IMR-90 (cell line): ENCODE measurements around the gene RPGR. TPM values are rescaled to one million over a fixed set of nuclear protein-coding genes. Genes with fewer than 3 reads are reported as not detected.

Experiments used
- ATAC-seq: fragments of 200-7000 bp; cut with Tn5 transposase; 2 replicates; pipeline ENCODE4 v1.9.1; 2020; ENCODE audit warnings: low read depth, mild to moderate bottlenecking, moderate library complexity
- BruUV-seq: library from RNA; stranded (reverse); fragments of 400-500 nt; replicated peaks from 2 replicates; lab custom pipeline; 2021; lab: Mats Ljungman, UMichigan
- CTCF ChIA-PET: fragments of 300-600 bp; formaldehyde crosslinking; extraction: SDS; loops from one replicate; lab custom pipeline; 2021; ENCODE audit warnings: antibody characterized with exemption; lab: Yijun Ruan, JAX
- POLR2A ChIA-PET: fragments of 300-600 bp; sonication (Branson Sonifier 250); formaldehyde crosslinking; loops from one replicate; lab custom pipeline; 2022; ENCODE audit warnings: antibody characterized with exemption; ENCODE audit not compliant: unreplicated experiment; lab: Charles Lee
- DNase-seq: peaks from one replicate; pipeline ENCODE4 v3.0.0; 2013
- H2AFZ ChIP-seq: replicated peaks from 2 replicates; pipeline ENCODE3; 2013; ENCODE audit warnings: low read length, mild to moderate bottlenecking; ENCODE audit not compliant: poor library complexity
- H2AK5ac ChIP-seq: 2 replicates; pipeline ENCODE4 v1.6.1; 2013; ENCODE audit warnings: low read depth, low read length, inconsistent platforms
- H2AK9ac ChIP-seq: replicated peaks from 2 replicates; pipeline ENCODE3; 2013; ENCODE audit warnings: mild to moderate bottlenecking, low read depth, low read length, moderate library complexity; ENCODE audit not compliant: poor library complexity
- H2BK120ac ChIP-seq: 2 replicates; pipeline ENCODE4 v1.6.1; 2013; ENCODE audit warnings: low read depth, low read length, inconsistent platforms
- H2BK15ac ChIP-seq: 3 replicates; pipeline ENCODE4 v1.6.1; 2013; ENCODE audit warnings: low read depth, low read length, inconsistent platforms
- H2BK20ac ChIP-seq: 2 replicates; pipeline ENCODE4 v1.6.1; 2013; ENCODE audit warnings: low read depth, mild to moderate bottlenecking, inconsistent platforms, low read length, moderate library complexity
- H2BK5ac ChIP-seq: 2 replicates; pipeline ENCODE4 v1.6.1; 2013; ENCODE audit warnings: mild to moderate bottlenecking, low read depth, low read length, inconsistent platforms; ENCODE audit not compliant: poor library complexity, severe bottlenecking
- H3K14ac ChIP-seq: replicated peaks from 2 replicates; pipeline ENCODE4 v1.6.1; 2013; ENCODE audit warnings: low read depth, low read length, inconsistent platforms
- H3K18ac ChIP-seq: 2 replicates; pipeline ENCODE4 v1.6.1; 2013; ENCODE audit warnings: low read depth, low read length, control low read depth
- H3K23ac ChIP-seq: 2 replicates; pipeline ENCODE4 v1.6.1; 2013; ENCODE audit warnings: low read depth, low read length, inconsistent platforms
- H3K27ac ChIP-seq: 2 replicates; pipeline ENCODE4 v1.5.1; 2013; ENCODE audit warnings: mild to moderate bottlenecking, control low read depth, low read length; ENCODE audit not compliant: insufficient read depth
- H3K27me3 ChIP-seq: 2 replicates; pipeline ENCODE4 v1.6.1; 2013; ENCODE audit warnings: low read length; ENCODE audit not compliant: control insufficient read depth, insufficient read depth
- H3K36me3 ChIP-seq: 2 replicates; pipeline ENCODE4 v1.6.1; 2013; ENCODE audit warnings: low read length, mixed read lengths; ENCODE audit not compliant: control insufficient read depth, insufficient read depth
- H3K4ac ChIP-seq: 2 replicates; pipeline ENCODE4 v1.6.1; 2013; ENCODE audit warnings: low read depth, low read length, inconsistent platforms
- H3K4me1 ChIP-seq: 2 replicates; pipeline ENCODE4 v1.6.1; 2013; ENCODE audit warnings: low read length, mixed read lengths; ENCODE audit not compliant: control insufficient read depth, insufficient read depth
- H3K4me2 ChIP-seq: 2 replicates; pipeline ENCODE4 v1.6.1; 2013; ENCODE audit warnings: low read depth, mild to moderate bottlenecking, control low read depth, low read length, moderate library complexity
- H3K4me3 ChIP-seq: 2 replicates; pipeline ENCODE4 v1.5.1; 2013; ENCODE audit warnings: low read depth, mild to moderate bottlenecking, control low read depth, low read length, moderate library complexity; ENCODE audit not compliant: insufficient read depth
- H3K56ac ChIP-seq: 2 replicates; pipeline ENCODE4 v1.6.1; 2013; ENCODE audit warnings: low read length, inconsistent platforms; ENCODE audit not compliant: insufficient read depth; ENCODE audit errors: extremely low read depth
- H3K79me1 ChIP-seq, 2 experiments: 2 replicates each; pipeline ENCODE4 v1.6.1; 2013; ENCODE audit warnings: low read length in 2 of 2, inconsistent platforms in 1 of 2, low read depth in 1 of 2
- H3K9ac ChIP-seq: 2 replicates; pipeline ENCODE4 v1.6.1; 2013; ENCODE audit warnings: low read depth, low read length, control low read depth
- H3K9me1 ChIP-seq: 2 replicates; pipeline ENCODE4 v1.6.1; 2013; ENCODE audit warnings: low read length, inconsistent platforms; ENCODE audit not compliant: insufficient read depth
- H3K9me3 ChIP-seq: 2 replicates; pipeline ENCODE4 v1.6.1; 2013; ENCODE audit warnings: low read length; ENCODE audit not compliant: control insufficient read depth, insufficient read depth
- H4K20me1 ChIP-seq: 2 replicates; pipeline ENCODE4 v1.6.1; 2013; ENCODE audit warnings: low read length, inconsistent platforms; ENCODE audit not compliant: insufficient read depth
- H4K5ac ChIP-seq: 2 replicates; pipeline ENCODE4 v1.6.1; 2013; ENCODE audit warnings: mild to moderate bottlenecking, low read depth, low read length, control low read depth
- H4K8ac ChIP-seq, 2 experiments: 2 replicates each; pipeline ENCODE4 v1.6.1; 2013; ENCODE audit warnings: low read depth in 2 of 2, low read length in 2 of 2, control low read depth in 1 of 2, inconsistent platforms in 1 of 2
- H4K91ac ChIP-seq: 2 replicates; pipeline ENCODE4 v1.6.1; 2013; ENCODE audit warnings: low read depth, low read length, inconsistent platforms; ENCODE audit not compliant: insufficient read depth
- BHLHE40 ChIP-seq: fragments of 150-350 bp; IDR thresholded peaks from 2 replicates; pipeline ENCODE4 v1.6.1; 2016; ENCODE audit warnings: mild to moderate bottlenecking, low read depth, low read length
- CEBPB ChIP-seq: IDR thresholded peaks from 2 replicates; pipeline ENCODE4 v1.6.1; 2012; ENCODE audit warnings: low read depth, low read length, improper control_type of control experiment
- CHD1 ChIP-seq: IDR thresholded peaks from 2 replicates; pipeline ENCODE4 v1.6.1; 2012; ENCODE audit warnings: low read depth, low read length, improper control_type of control experiment
- CTCF ChIP-seq: conservative IDR thresholded peaks from 2 replicates; pipeline ENCODE4 v1.5.1; 2012; ENCODE audit warnings: mild to moderate bottlenecking, low read depth, low read length, improper control_type of control experiment
- ELK1 ChIP-seq: fragments of 150-350 bp; IDR thresholded peaks from 2 replicates; pipeline ENCODE4 v1.6.1; 2016; ENCODE audit warnings: low read depth, mild to moderate bottlenecking, low read length, moderate library complexity, borderline replicate concordance
- FOS ChIP-seq: fragments of 150-350 bp; IDR thresholded peaks from 2 replicates; pipeline ENCODE4 v1.6.1; 2016; ENCODE audit warnings: low read depth, low read length
- MAFK ChIP-seq: IDR thresholded peaks from 2 replicates; pipeline ENCODE4 v1.6.1; 2012; ENCODE audit warnings: low read depth, low read length, improper control_type of control experiment
- MAZ ChIP-seq: IDR thresholded peaks from 2 replicates; pipeline ENCODE4 v1.6.1; 2012; ENCODE audit warnings: low read depth, mild to moderate bottlenecking, low read length, improper control_type of control experiment, moderate library complexity, borderline replicate concordance
- MXI1 ChIP-seq: IDR thresholded peaks from 2 replicates; pipeline ENCODE4 v1.6.1; 2012; ENCODE audit warnings: low read depth, mild to moderate bottlenecking, low read length, moderate library complexity, borderline replicate concordance
- NFE2L2 ChIP-seq: fragments of 150-350 bp; IDR thresholded peaks from 2 replicates; pipeline ENCODE4 v1.6.1; 2016; ENCODE audit warnings: low read depth, mild to moderate bottlenecking, low read length
- POLR2A ChIP-seq: IDR thresholded peaks from 2 replicates; pipeline ENCODE4 v1.6.1; 2012; ENCODE audit warnings: mild to moderate bottlenecking, low read depth, low read length
- RAD21 ChIP-seq: IDR thresholded peaks from 2 replicates; pipeline ENCODE4 v1.6.1; 2012; ENCODE audit warnings: low read length, improper control_type of control experiment
- RCOR1 ChIP-seq: IDR thresholded peaks from 2 replicates; pipeline ENCODE4 v1.6.1; 2012; ENCODE audit warnings: mild to moderate bottlenecking, low read length, improper control_type of control experiment; ENCODE audit not compliant: insufficient replicate concordance
- RFX5 ChIP-seq: IDR thresholded peaks from 2 replicates; pipeline ENCODE4 v1.8.0; 2012; ENCODE audit warnings: low read depth, mild to moderate bottlenecking, low read length, moderate library complexity
- SMC3 ChIP-seq: fragments of 150-350 bp; IDR thresholded peaks from 2 replicates; pipeline ENCODE4 v1.6.1; 2016; ENCODE audit warnings: low read depth, mild to moderate bottlenecking, antibody characterized with exemption, low read length, moderate library complexity
- USF2 ChIP-seq: fragments of 150-350 bp; IDR thresholded peaks from 2 replicates; pipeline ENCODE4 v1.6.1; 2017; ENCODE audit warnings: mild to moderate bottlenecking, antibody characterized with exemption, low read length, low read depth
- WGBS, 2 experiments: methylation state at CpG; one replicate each; pipeline versions ENCODE4 v1.1.5 to v1.1.7; 2013; ENCODE audit warnings: missing lambda C conversion rate in 2 of 2; ENCODE audit not compliant: insufficient read length in 1 of 2; ENCODE audit errors: extremely low coverage in 2 of 2; 5-methylcytosine and 5-hydroxymethylcytosine counted together
- dilution Hi-C: fragments of 300-500 bp; cut with HindIII; formaldehyde crosslinking; loops from one replicate; pipeline ENCODE4 v1.14.3; 2018; ENCODE audit warnings: low sequenced_read_pairs; ENCODE audit not compliant: unreplicated experiment
- in situ Hi-C: fragments of 300-500 bp; cut with MboI; formaldehyde crosslinking; loops from 3 replicates; pipeline ENCODE4 v1.14.3; 2019; ENCODE audit warnings: low sequenced_read_pairs, inconsistent platforms, mixed read lengths
- intact Hi-C: fragments of 100-400 bp; cut with micrococcal nuclease; formaldehyde crosslinking; loops from 2 replicates; pipeline ENCODE4 v1.10.0; 2022
- polyA plus RNA-seq, 3 experiments: library from polyadenylated mRNA; depleted of rRNA; stranded (reverse); fragments of >200 nt; gene quantifications; 2 replicates each; pipeline ENCODE4 v1.2.3, GENCODE V29; 2012; ENCODE audit warnings: low replicate concordance in 1 of 3
- total RNA-seq: library from RNA; depleted of rRNA; stranded (reverse); fragments of >200 nt; gene quantifications from 2 replicates; pipeline ENCODE4 v1.2.3, GENCODE V29; 2012

Gene RPGR
- total and polyA plus RNA-seq, 2 of the 4 experiments (the other 2 are of a cell fraction) = 2.2 to 3.8 TPM

GRCh38 chrX:38256019-38256418 is 71.3 kb downstream of the RPGR start:
- no peaks in the 10 kb centered on the region for H3K4me1 ChIP-seq
- TF ChIP-seq USF2 (no peak), RFX5 (no peak), NFE2L2 (no peak), CEBPB (no peak), RCOR1 (no peak), RAD21 (no peak), MAFK (no peak), SMC3 (no peak), CHD1 (no peak), POLR2A (no peak), MAZ (no peak), BHLHE40 (no peak), FOS (no peak), CTCF (no peak), MXI1 (no peak), ELK1 (no peak)
- no peak overlapping the region for H3K4me3 ChIP-seq
- H2BK5ac ChIP-seq = no peak overlapping the region
- no peak overlapping the region for H2AK9ac ChIP-seq
- no peak overlapping the region for H3K4ac ChIP-seq
- ChIA-PET POLR2A (no interaction called here), CTCF (no interaction called here)
- no peaks in the 10 kb centered on the region for H3K9me1 ChIP-seq
- no peak for DNase-seq
- no peak overlapping the region for H3K23ac ChIP-seq
- H3K27me3 ChIP-seq = no peaks in the 10 kb centered on the region
- no peak overlapping the region for H3K27ac ChIP-seq
- no peak overlapping the region for H2BK120ac ChIP-seq
- no peak overlapping the region for H3K14ac ChIP-seq
- no peak overlapping the region for H2AFZ ChIP-seq
- dilution Hi-C loops = no loop called here
- H4K5ac ChIP-seq = no peak overlapping the region
- in situ Hi-C loops = no loop called here
- H3K4me2 ChIP-seq = no peak overlapping the region
- H3K18ac ChIP-seq = no peak overlapping the region
- no peaks in the 10 kb centered on the region for H3K9me3 ChIP-seq
- no peak overlapping the region for H2BK20ac ChIP-seq
- intact Hi-C loops = no loop called here
- H2BK15ac ChIP-seq = no peak overlapping the region
- no peaks in the 10 kb centered on the region for H3K36me3 ChIP-seq
- WGBS, 2 experiments = 91% methylated on average over 16 of the region's 30 CpGs; no CpG with 5 or more reads in 1 of the 2 experiments
- no TSS peak for BruUV-seq
- H2AK5ac ChIP-seq = no peak overlapping the region
- no peak overlapping the region for H4K91ac ChIP-seq
- H4K8ac ChIP-seq = no peak overlapping the region
- no peak overlapping the region for H3K9ac ChIP-seq
- no peaks in the 10 kb centered on the region for H3K79me1 ChIP-seq
- no peak overlapping the region for H3K56ac ChIP-seq
- H4K20me1 ChIP-seq = no peaks in the 10 kb centered on the region
- ATAC-seq = no peak
